ENCODE measurements around the gene ICAM5.
A peak's percentile ranks its signal among the peaks of the same experiment; 100 is the strongest.

Gene ICAM5

DNA sequence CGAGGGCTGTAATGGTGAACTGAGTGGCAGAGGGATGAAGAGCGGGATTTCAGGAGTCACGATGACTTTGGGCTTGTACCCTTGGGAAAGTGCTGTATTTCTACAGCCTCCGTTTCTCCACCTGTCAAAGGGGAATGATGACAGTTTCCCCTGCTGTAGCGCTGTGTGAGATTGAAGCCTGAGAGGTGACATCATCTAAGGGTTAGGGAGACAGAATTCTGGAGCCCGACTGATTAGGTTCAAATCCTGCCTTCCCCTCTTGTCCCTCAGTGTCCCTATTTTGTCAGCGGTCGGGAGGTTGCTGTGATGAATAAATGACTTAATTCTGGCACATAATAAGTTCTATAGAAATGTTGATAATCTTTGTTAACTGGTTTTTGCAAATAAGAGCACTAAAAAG, 37.0 kb upstream of the ICAM5 start:
- H3K9me2 ChIP-seq (replicated peaks; ENCODE audit: insufficient read depth, low read length) = no peaks in the 10 kb centered on the region
- peak overlapping the region; percentile 83 for H2AFZ ChIP-seq (ENCODE audit: low read length)
- TF ChIP-seq, protein P1, sequence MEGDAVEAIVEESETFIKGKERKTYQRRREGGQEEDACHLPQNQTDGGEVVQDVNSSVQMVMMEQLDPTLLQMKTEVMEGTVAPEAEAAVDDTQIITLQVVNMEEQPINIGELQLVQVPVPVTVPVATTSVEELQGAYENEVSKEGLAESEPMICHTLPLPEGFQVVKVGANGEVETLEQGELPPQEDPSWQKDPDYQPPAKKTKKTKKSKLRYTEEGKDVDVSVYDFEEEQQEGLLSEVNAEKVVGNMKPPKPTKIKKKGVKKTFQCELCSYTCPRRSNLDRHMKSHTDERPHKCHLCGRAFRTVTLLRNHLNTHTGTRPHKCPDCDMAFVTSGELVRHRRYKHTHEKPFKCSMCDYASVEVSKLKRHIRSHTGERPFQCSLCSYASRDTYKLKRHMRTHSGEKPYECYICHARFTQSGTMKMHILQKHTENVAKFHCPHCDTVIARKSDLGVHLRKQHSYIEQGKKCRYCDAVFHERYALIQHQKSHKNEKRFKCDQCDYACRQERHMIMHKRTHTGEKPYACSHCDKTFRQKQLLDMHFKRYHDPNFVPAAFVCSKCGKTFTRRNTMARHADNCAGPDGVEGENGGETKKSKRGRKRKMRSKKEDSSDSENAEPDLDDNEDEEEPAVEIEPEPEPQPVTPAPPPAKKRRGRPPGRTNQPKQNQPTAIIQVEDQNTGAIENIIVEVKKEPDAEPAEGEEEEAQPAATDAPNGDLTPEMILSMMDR (IDR thresholded peaks at IDR 0.05; ENCODE audit: low read length) = no peak
- TF ChIP-seq EZH2phosphoT487 (IDR thresholded peaks at IDR 0.05; ENCODE audit: low read length) (no peak), EZH2 (optimal IDR thresholded peaks at IDR 0.05; ENCODE audit: low read depth, low read length) (no peak)
- peak overlapping the region; percentile 95 for H3K9ac ChIP-seq (ENCODE audit: low read length)
- peaks cover 4% of the 10 kb centered on the region for H3K36me3 ChIP-seq (replicated peaks; ENCODE audit: insufficient read depth, low read length)
- no peaks in the 10 kb centered on the region for H3K9me3 ChIP-seq (replicated peaks; ENCODE audit: insufficient read depth, low read length)
- no peaks in the 10 kb centered on the region for H3K27me3 ChIP-seq (replicated peaks; ENCODE audit: insufficient read depth, low read length)
- DNase-seq = no peak
- peaks cover 8% of the 10 kb centered on the region; the same call in 1 of the 2 replicates for H3F3A ChIP-seq (ENCODE audit: insufficient read depth, low read length)
- H4K20me1 ChIP-seq (ENCODE audit: insufficient read depth, low read length) = no peaks in the 10 kb centered on the region
- H3K4me1 ChIP-seq (ENCODE audit: low read length) = 0 out of 2 replicates have a peak, but pooled peaks cover 11% of the 10 kb centered on the region
- peak overlapping the region; percentile 97 for H3K4me2 ChIP-seq (ENCODE audit: low read depth, low read length)
- peak overlapping the region; percentile 59; the same call in 1 of the 2 replicates for H3K27ac ChIP-seq (ENCODE audit: low read length)
- H3K79me2 ChIP-seq (ENCODE audit: low read length) = peaks cover 32% of the 10 kb centered on the region
- peak overlapping the region; percentile 96 for H3K4me3 ChIP-seq (ENCODE audit: low read length)

DNA sequence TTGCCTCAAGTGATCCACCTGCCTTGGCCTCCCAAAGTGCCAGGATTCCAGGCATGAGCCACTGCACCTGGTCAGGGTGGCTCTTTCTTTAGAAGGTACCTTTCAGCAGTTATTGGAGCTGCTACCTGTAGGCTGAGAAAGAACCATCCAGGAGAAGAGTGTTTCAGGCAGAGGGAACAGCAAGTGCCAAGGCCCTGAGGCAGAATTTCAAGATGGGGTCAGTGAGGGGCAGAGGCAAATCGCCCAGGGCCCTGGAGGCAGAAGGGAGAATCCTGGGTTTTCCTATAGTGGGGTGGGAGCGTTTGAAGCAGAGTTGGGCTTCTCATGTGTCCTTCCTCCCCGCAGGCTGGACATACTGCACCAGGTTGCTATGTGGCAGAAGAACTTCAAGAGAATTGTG, 35.5 kb upstream of the ICAM5 start:
- Histone ChIP-seq H3K4me2 (ENCODE audit: low read depth, low read length) (no peak overlapping the region), H4K20me1 (ENCODE audit: insufficient read depth, low read length) (no peaks in the 10 kb centered on the region), H3K27me3 (replicated peaks; ENCODE audit: insufficient read depth, low read length) (no peaks in the 10 kb centered on the region), H3K79me2 (ENCODE audit: low read length) (peaks cover 32% of the 10 kb centered on the region), H3K9me3 (replicated peaks; ENCODE audit: insufficient read depth, low read length) (no peaks in the 10 kb centered on the region), H2AFZ (ENCODE audit: low read length) (no peak overlapping the region), H3K9me2 (replicated peaks; ENCODE audit: insufficient read depth, low read length) (no peaks in the 10 kb centered on the region), H3K9ac (ENCODE audit: low read length) (no peak overlapping the region), H3K36me3 (replicated peaks; ENCODE audit: insufficient read depth, low read length) (peaks cover 4% of the 10 kb centered on the region), H3F3A (ENCODE audit: insufficient read depth, low read length) (0 out of 2 replicates have a peak, but pooled peaks cover 5% of the 10 kb centered on the region), H3K27ac (ENCODE audit: low read length) (no peak overlapping the region), H3K4me1 (ENCODE audit: low read length) (0 out of 2 replicates have a peak, but pooled peaks cover 11% of the 10 kb centered on the region), H3K4me3 (ENCODE audit: low read length) (no peak overlapping the region)
- no peak for TF ChIP-seq EZH2 (optimal IDR thresholded peaks at IDR 0.05; ENCODE audit: low read depth, low read length)
- TF ChIP-seq EZH2phosphoT487 (IDR thresholded peaks at IDR 0.05; ENCODE audit: low read length) = no peak
- TF ChIP-seq, protein P1 (IDR thresholded peaks at IDR 0.05; ENCODE audit: low read length) = no peak
- no peak for DNase-seq

DNA sequence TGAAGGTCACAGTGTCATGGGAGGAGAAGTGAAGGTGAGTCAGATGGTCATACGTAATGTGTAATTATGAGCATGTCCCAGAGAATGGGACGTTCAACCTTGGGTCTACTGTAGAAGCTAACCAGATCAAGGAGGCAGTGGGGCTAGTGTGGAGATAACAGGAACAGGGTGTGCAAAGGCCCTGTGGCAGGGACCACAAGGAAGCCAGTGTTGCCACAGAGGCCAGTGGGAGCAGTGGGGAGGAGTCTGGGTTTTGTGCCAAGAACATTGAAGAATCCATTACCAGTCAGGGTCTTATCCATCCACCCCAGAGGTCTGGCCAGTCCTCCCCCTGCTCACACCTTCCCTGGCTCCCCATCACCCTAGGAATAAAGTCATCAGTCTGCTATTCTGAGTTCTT, 34.4 kb upstream of the ICAM5 start:
- no peaks in the 10 kb centered on the region for H3K9me2 ChIP-seq (replicated peaks; ENCODE audit: insufficient read depth, low read length)
- no peaks in the 10 kb centered on the region for H4K20me1 ChIP-seq (ENCODE audit: insufficient read depth, low read length)

More for the DNA sequence above, 34.4 kb upstream of the ICAM5 start:
- Histone ChIP-seq H3K79me2 (ENCODE audit: low read length) (peaks cover 32% of the 10 kb centered on the region), H3K9me3 (replicated peaks; ENCODE audit: insufficient read depth, low read length) (no peaks in the 10 kb centered on the region), H3K4me3 (ENCODE audit: low read length) (no peak overlapping the region), H3F3A (ENCODE audit: insufficient read depth, low read length) (0 out of 2 replicates have a peak, but pooled peaks cover 5% of the 10 kb centered on the region), H3K27ac (ENCODE audit: low read length) (no peak overlapping the region), H3K4me2 (ENCODE audit: low read depth, low read length) (no peak overlapping the region), H3K4me1 (ENCODE audit: low read length) (0 out of 2 replicates have a peak, but pooled peaks cover 9% of the 10 kb centered on the region), H3K27me3 (replicated peaks; ENCODE audit: insufficient read depth, low read length) (no peaks in the 10 kb centered on the region), H2AFZ (ENCODE audit: low read length) (no peak overlapping the region), H3K36me3 (replicated peaks; ENCODE audit: insufficient read depth, low read length) (peaks cover 4% of the 10 kb centered on the region), H3K9ac (ENCODE audit: low read length) (no peak overlapping the region)
- DNase-seq = no peak
- TF ChIP-seq EZH2 (optimal IDR thresholded peaks at IDR 0.05; ENCODE audit: low read depth, low read length) (no peak), EZH2phosphoT487 (IDR thresholded peaks at IDR 0.05; ENCODE audit: low read length) (no peak)
- TF ChIP-seq, protein P1 (IDR thresholded peaks at IDR 0.05; ENCODE audit: low read length) = no peak

Data from MM.1S (cell line).